K562 (cell line): ENCODE measurements around the gene FRMPD4. TPM values are rescaled to one million over a fixed set of nuclear protein-coding genes. Genes with fewer than 3 reads are reported as not detected.

Experiments
- ATAC-seq: fragments of 200-7000 bp; cut with Tn5 transposase; 3 replicates; pipeline ENCODE4 v1.9.1; 2020; ENCODE audit warnings: moderate library complexity
- BruUV-seq: library from RNA; stranded (reverse); fragments of 400-500 nt; replicated peaks from 2 replicates; lab custom pipeline; 2021; lab: Mats Ljungman, UMichigan
- CTCF ChIA-PET: fragments of 300-600 bp; formaldehyde crosslinking; extraction: SDS; loops from one replicate; lab custom pipeline; 2021; ENCODE audit warnings: low intra/inter-chr PET ratio; lab: Yijun Ruan, JAX
- POLR2A ChIA-PET: fragments of 300-600, 350-650 bp; sonication (Branson Sonifier 250); formaldehyde crosslinking; extraction: SDS; loops from one replicate; lab custom pipeline; 2021; ENCODE audit warnings: antibody characterized with exemption, inconsistent platforms; lab: Yijun Ruan, JAX
- DNase-seq, 4 experiments: peaks; one replicate each; pipeline versions ENCODE4 v3.0.0 to v3.0.0-alpha.2; 2011 to 2018; ENCODE audit warnings: low spot score in 3 of 4, mixed read lengths in 3 of 4; ENCODE audit errors: extremely low read depth in 1 of 4
- FAIRE-seq: peaks from 2 replicates; lab custom pipeline; 2011; peaks lifted over from hg19 to GRCh38; lab: Jason Lieb, UNC
- H2AFZ ChIP-seq: 2 replicates; pipeline ENCODE4 v1.6.0; 2011; ENCODE audit warnings: low read depth, low read length, control low read depth, inconsistent platforms
- H3K27ac ChIP-seq: fragments of 200-600 bp; 3 replicates; pipeline ENCODE4 v1.8.0; 2011; ENCODE audit warnings: low read depth, mild to moderate bottlenecking, control low read depth, inconsistent platforms, low read length, moderate library complexity, mixed read lengths; ENCODE audit errors: extremely low read depth
- H3K27me3 ChIP-seq, 2 experiments: fragments of 300-600 bp in 1 of 2; 2 replicates in 1 of 2; 3 replicates in 1 of 2; pipeline versions ENCODE4 v1.6.0 to v1.8.0; 2011; ENCODE audit warnings: inconsistent platforms in 2 of 2, low read length in 2 of 2, mild to moderate bottlenecking in 1 of 2, mixed read lengths in 1 of 2, moderate library complexity in 1 of 2; ENCODE audit not compliant: control insufficient read depth in 2 of 2, insufficient read depth in 2 of 2
- H3K36me3 ChIP-seq: fragments of 300-600 bp; 3 replicates; pipeline ENCODE4 v1.8.0; 2011; ENCODE audit warnings: mild to moderate bottlenecking, low read length, inconsistent platforms; ENCODE audit not compliant: control insufficient read depth, insufficient read depth
- H3K4me1 ChIP-seq, 2 experiments: fragments of 200-600 bp in 1 of 2; replicated peaks in 1 of 2; 2 replicates in 1 of 2; 3 replicates in 1 of 2; pipeline versions ENCODE4 v1.5.1 to v1.8.0; 2011; ENCODE audit warnings: inconsistent platforms in 2 of 2, low read length in 2 of 2, mild to moderate bottlenecking in 1 of 2, mixed read lengths in 1 of 2, moderate library complexity in 1 of 2; ENCODE audit not compliant: control insufficient read depth in 2 of 2, insufficient read depth in 2 of 2
- H3K4me2 ChIP-seq: 2 replicates; pipeline ENCODE4 v1.6.1; 2011; ENCODE audit warnings: low read length, control low read depth, inconsistent platforms, mixed read lengths; ENCODE audit not compliant: insufficient read depth
- H3K4me3 ChIP-seq: fragments of 200-600 bp; sonication (generic), shearing (Covaris generic); 2 replicates; pipeline ENCODE4 v1.5.1; 2016; ENCODE audit warnings: control low read depth, inconsistent platforms
- H3K79me2 ChIP-seq: fragments of 200-600 bp; 3 replicates; pipeline ENCODE4 v1.8.0; 2011; ENCODE audit warnings: low read length, inconsistent platforms; ENCODE audit not compliant: control insufficient read depth, insufficient read depth
- H3K9ac ChIP-seq, 2 experiments: 2 replicates each; pipeline versions ENCODE4 v1.6.0 to v1.6.1; 2011; ENCODE audit warnings: low read depth in 2 of 2, low read length in 2 of 2, control low read depth in 1 of 2, inconsistent platforms in 1 of 2, mild to moderate bottlenecking in 1 of 2, mixed read lengths in 1 of 2; ENCODE audit not compliant: insufficient read depth in 1 of 2
- H3K9me1 ChIP-seq: one replicate; pipeline ENCODE4 v1.6.0; 2011; ENCODE audit warnings: inconsistent platforms, mild to moderate bottlenecking, low read length, moderate library complexity; ENCODE audit not compliant: control insufficient read depth, insufficient read depth
- H3K9me3 ChIP-seq: replicated peaks from 2 replicates; pipeline ENCODE4 v1.5.1; 2011; ENCODE audit warnings: low read depth, low read length, inconsistent platforms; ENCODE audit not compliant: control insufficient read depth, insufficient read depth
- H4K20me1 ChIP-seq: replicated peaks from 2 replicates; pipeline ENCODE4 v1.6.1; 2011; ENCODE audit warnings: low read length, inconsistent platforms, mixed read lengths; ENCODE audit not compliant: control insufficient read depth, insufficient read depth
- ARID2 ChIP-seq: fragments of 450-650 bp; IDR thresholded peaks from 2 replicates; pipeline ENCODE4 v1.6.1; 2017; ENCODE audit warnings: antibody characterized with exemption, mild to moderate bottlenecking
- ETS2 ChIP-seq: IDR thresholded peaks from 2 replicates; pipeline ENCODE4 v1.6.1; 2016; ENCODE audit warnings: borderline replicate concordance, missing genetic modification characterization, mild to moderate bottlenecking, moderate library complexity, missing compliant biosample characterization; ENCODE audit not compliant: poor library complexity, severe bottlenecking
- HCFC1 ChIP-seq: IDR thresholded peaks from 2 replicates; pipeline ENCODE4 v1.6.1; 2012; ENCODE audit warnings: low read depth, low read length, improper control_type of control experiment
- HNRNPLL ChIP-seq: fragments of 200-400 bp; formaldehyde crosslinking; IDR thresholded peaks from 2 replicates; pipeline ENCODE4 v1.6.1; 2017; ENCODE audit warnings: low read length, low read depth, mild to moderate bottlenecking; ENCODE audit not compliant: poor library complexity, severe bottlenecking
- NEUROD1 ChIP-seq: fragments of 150-350 bp; IDR thresholded peaks from 2 replicates; pipeline ENCODE4 v1.6.1; 2014; ENCODE audit warnings: borderline replicate concordance, low read length, low read depth; ENCODE audit not compliant: partially characterized antibody
- NR2C2 ChIP-seq, 2 experiments: fragments of 200-800 bp in 1 of 2; sonication (Bioruptor generic) in 1 of 2; sonication (generic) in 1 of 2; formaldehyde crosslinking in 1 of 2; IDR thresholded peaks; 2 replicates each; pipeline versions ENCODE4 v1.6.1 to v1.8.0; 2016 to 2022; ENCODE audit warnings: mild to moderate bottlenecking in 1 of 2, missing compliant biosample characterization in 1 of 2, missing genetic modification characterization in 1 of 2, missing genetic modification reagents in 1 of 2
- RCOR1 ChIP-seq, 2 experiments: IDR thresholded peaks; 2 replicates each; pipeline ENCODE4 v1.6.1; 2012; ENCODE audit warnings: low read depth in 2 of 2, low read length in 2 of 2, borderline replicate concordance in 1 of 2, improper control_type of control experiment in 1 of 2
- SMAD1 ChIP-seq: fragments of 150-350 bp; IDR thresholded peaks from 2 replicates; pipeline ENCODE4 v1.6.1; 2014; ENCODE audit warnings: low read length, low read depth; ENCODE audit not compliant: partially characterized antibody
- SRSF7 ChIP-seq: fragments of 200-400 bp; formaldehyde crosslinking; optimal IDR thresholded peaks from 2 replicates; pipeline ENCODE3; 2017; ENCODE audit warnings: mild to moderate bottlenecking, low read depth, low read length
- TEAD1 ChIP-seq, 2 experiments: fragments of 450-650 bp in 1 of 2; sonication (generic) in 1 of 2; formaldehyde crosslinking; IDR thresholded peaks; 2 replicates each; pipeline versions ENCODE4 v1.4.0 to v1.8.0; 2020 to 2022; ENCODE audit warnings: mild to moderate bottlenecking in 2 of 2, missing genetic modification reagents in 1 of 2
- THAP7 ChIP-seq: fragments of 250-450 bp; sonication (Bioruptor Pico); IDR thresholded peaks from 2 replicates; pipeline ENCODE4 v1.5.0; 2021
- WHSC1 ChIP-seq: IDR thresholded peaks from one replicate; pipeline ENCODE4 v1.6.1; 2012; ENCODE audit warnings: low read length, control low read depth, inconsistent platforms
- YBX1 ChIP-seq: fragments of 450-650 bp; IDR thresholded peaks from 2 replicates; pipeline ENCODE4 v1.7.1; 2016; ENCODE audit warnings: mild to moderate bottlenecking
- ZNF384 ChIP-seq: IDR thresholded peaks from 2 replicates; pipeline ENCODE4 v1.6.1; 2012; ENCODE audit warnings: low read depth, low read length, improper control_type of control experiment
- ZNF561 ChIP-seq: fragments of 450-650 bp; formaldehyde crosslinking; conservative IDR thresholded peaks from 2 replicates; pipeline ENCODE4 v1.4.0; 2020; ENCODE audit warnings: mild to moderate bottlenecking, moderate library complexity
- ZNF57 ChIP-seq: fragments of 450-650 bp; formaldehyde crosslinking; IDR thresholded peaks from 2 replicates; pipeline ENCODE4 v1.4.0; 2020; ENCODE audit warnings: mild to moderate bottlenecking, moderate library complexity
- ZNF583 ChIP-seq: fragments of 250-450 bp; sonication (Bioruptor Pico); IDR thresholded peaks from 2 replicates; pipeline ENCODE4 v1.4.0; 2020
- ZNF644 ChIP-seq: fragments of 200-800 bp; sonication (Bioruptor generic); IDR thresholded peaks from 2 replicates; pipeline ENCODE4 v1.6.1; 2016; ENCODE audit warnings: low read depth, missing genetic modification characterization, missing compliant biosample characterization
- ZZZ3 ChIP-seq: fragments of 450-650 bp; IDR thresholded peaks from 2 replicates; pipeline ENCODE4 v1.6.1; 2016; ENCODE audit warnings: antibody characterized with exemption, mild to moderate bottlenecking, moderate library complexity
- WGBS: fragments of 100-300 bp; shearing (Covaris generic); methylation state at CpG from one replicate; pipeline ENCODE4 v1.1.6; 2016; ENCODE audit warnings: low coverage, mixed read lengths; ENCODE audit not compliant: insufficient coverage; ENCODE audit errors: missing lambda C conversion rate; 5-methylcytosine and 5-hydroxymethylcytosine counted together
- in situ Hi-C: fragments of 300-500 bp; cut with MboI; formaldehyde crosslinking; loops from 4 replicates; pipeline ENCODE4 v1.15.0; 2018; ENCODE audit warnings: inconsistent platforms, mixed read lengths
- intact Hi-C: fragments of 100-400 bp; cut with micrococcal nuclease; formaldehyde crosslinking; loops from 2 replicates; pipeline ENCODE4 v1.14.2; 2022
- polyA plus RNA-seq, 8 experiments: library from polyadenylated mRNA; depleted of rRNA in 4 of 8; stranded (reverse) in 5 of 8; unstranded in 3 of 8; fragments of >200 nt; fragmentation: Nextera tagmentation in 2 of 8; fragmentation: Illumina TruSeq in 1 of 8; extraction: Ambion mirVana in 2 of 8; extraction: Trizol in 1 of 8; gene quantifications; 2 replicates each; pipeline versions ENCODE4 v1.2.1 to v1.2.3, GENCODE V29; 2011 to 2014; ENCODE audit warnings: inconsistent platforms in 1 of 8, missing spikeins in 1 of 8
- total RNA-seq, 7 experiments: library from RNA; depleted of rRNA in 6 of 7; stranded (reverse); fragments of >200 nt in 6 of 7; fragmentation: Illumina TruSeq in 2 of 7; extraction: Trizol in 2 of 7; gene quantifications; 2 replicates each; pipeline versions ENCODE4 v1.2.1 to v1.2.3, GENCODE V29; 2011 to 2021; ENCODE audit warnings: low replicate concordance in 1 of 7
- TF ChIP-seq, protein P1 (sequence below): sonication (generic); formaldehyde crosslinking; IDR thresholded peaks from 2 replicates; pipeline ENCODE4 v1.8.0; 2022; ENCODE audit warnings: mild to moderate bottlenecking, missing genetic modification reagents

Gene FRMPD4
- total and polyA plus RNA-seq, 9 of the 15 experiments (the other 6 are each of a cell fraction or from before 2014, with no cell fraction given), result not detected

- intact Hi-C loops, result no loop called here
Observed at GRCh38 chrX:12319992-12320391, 181.7 kb downstream of the FRMPD4 start.

GRCh38 chrX:12322031-12322430 is 183.8 kb downstream of the FRMPD4 start:
- Histone ChIP-seq H3K4me1 (no peaks in the 10 kb centered on the region), H3K4me3 (no peak overlapping the region), H3K27me3 (no peaks in the 10 kb centered on the region), H4K20me1 (no peaks in the 10 kb centered on the region), H3K79me2 (no peaks in the 10 kb centered on the region), H3K4me2 (no peak overlapping the region), H2AFZ (no peak overlapping the region), H3K9ac (no peak overlapping the region), H3K9me1 (no peaks in the 10 kb centered on the region), H3K36me3 (no peaks in the 10 kb centered on the region), H3K9me3 (no peaks in the 10 kb centered on the region), H3K27ac (no peak overlapping the region)
- no peak for ATAC-seq
- FAIRE-seq, result no peak
- CTCF ChIA-PET, result no interaction called here
- POLR2A ChIA-PET, result no interaction called here
- no peak for DNase-seq
- in situ Hi-C loops, result no loop called here
- intact Hi-C loops, result no loop called here
- BruUV-seq, result no TSS peak
- TF ChIP-seq ZNF644 (tag) (no peak), HCFC1 (no peak), ZZZ3 (no peak), HNRNPLL (no peak), ZNF384 (no peak), YBX1 (no peak), NEUROD1 (no peak), TEAD1 (CRISPR knock-in tag; IDR thresholded peaks at IDR 0.05) (no peak), ZNF561 (CRISPR knock-in tag) (no peak), RCOR1 (IDR thresholded peaks at IDR 0.05; ENCODE audit: borderline replicate concordance in 1 of 2, low read depth in 2 of 2, low read length in 2 of 2) (no peak), THAP7 (CRISPR knock-in tag) (no peak), SRSF7 (no peak)
- TF ChIP-seq, protein P1, sequence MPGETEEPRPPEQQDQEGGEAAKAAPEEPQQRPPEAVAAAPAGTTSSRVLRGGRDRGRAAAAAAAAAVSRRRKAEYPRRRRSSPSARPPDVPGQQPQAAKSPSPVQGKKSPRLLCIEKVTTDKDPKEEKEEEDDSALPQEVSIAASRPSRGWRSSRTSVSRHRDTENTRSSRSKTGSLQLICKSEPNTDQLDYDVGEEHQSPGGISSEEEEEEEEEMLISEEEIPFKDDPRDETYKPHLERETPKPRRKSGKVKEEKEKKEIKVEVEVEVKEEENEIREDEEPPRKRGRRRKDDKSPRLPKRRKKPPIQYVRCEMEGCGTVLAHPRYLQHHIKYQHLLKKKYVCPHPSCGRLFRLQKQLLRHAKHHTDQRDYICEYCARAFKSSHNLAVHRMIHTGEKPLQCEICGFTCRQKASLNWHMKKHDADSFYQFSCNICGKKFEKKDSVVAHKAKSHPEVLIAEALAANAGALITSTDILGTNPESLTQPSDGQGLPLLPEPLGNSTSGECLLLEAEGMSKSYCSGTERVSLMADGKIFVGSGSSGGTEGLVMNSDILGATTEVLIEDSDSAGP (CRISPR knock-in tag), result no peak

More at GRCh38 chrX:12319992-12320391, 181.7 kb downstream of the FRMPD4 start:
- ATAC-seq (no peak), FAIRE-seq (no peak), DNase-seq (no peak)
- Histone ChIP-seq H3K4me1 (no peaks in the 10 kb centered on the region), H4K20me1 (no peaks in the 10 kb centered on the region), H3K27ac (no peak overlapping the region), H3K4me2 (no peak overlapping the region), H2AFZ (no peak overlapping the region), H3K79me2 (no peaks in the 10 kb centered on the region), H3K27me3 (no peaks in the 10 kb centered on the region), H3K9ac (no peak overlapping the region), H3K9me1 (no peaks in the 10 kb centered on the region), H3K36me3 (no peaks in the 10 kb centered on the region), H3K4me3 (no peak overlapping the region), H3K9me3 (no peaks in the 10 kb centered on the region)
- ChIA-PET POLR2A (no interaction called here), CTCF (no interaction called here)
- no TSS peak for BruUV-seq
- in situ Hi-C loops, result no loop called here
- TF ChIP-seq NR2C2 (CRISPR knock-in tag; IDR thresholded peaks at IDR 0.05) (no peak), NR2C2 (tag; IDR thresholded peaks at IDR 0.05) (no peak), SMAD1 (no peak), ETS2 (tag) (no peak), SRSF7 (no peak), ARID2 (no peak), WHSC1 (no peak), ZNF57 (CRISPR knock-in tag) (no peak), ZNF583 (CRISPR knock-in tag) (no peak)
- WGBS, result 0% methylated on average over 2 of the region's 2 CpGs
